SK-N-SH (cell line): ENCODE data around the gene RAC2. TPM values are rescaled to one million over a fixed set of nuclear protein-coding genes. Genes with fewer than 3 reads are reported as not detected.

Experiments
- CTCF ChIA-PET: fragments of 300-600, 350-600 bp; formaldehyde crosslinking; extraction: SDS; loops from one replicate; lab custom pipeline; 2021; lab: Yijun Ruan, JAX
- POLR2A ChIA-PET: fragments of 350-600 bp; sonication (Branson Sonifier 250); formaldehyde crosslinking; extraction: SDS; loops from one replicate; lab custom pipeline; 2020; ENCODE audit warnings: antibody characterized with exemption, inconsistent platforms; lab: Yijun Ruan, JAX
- DNase-seq: peaks from one replicate; pipeline ENCODE4 v3.0.0; 2012
- H2AFZ ChIP-seq: fragments of 200-600 bp; sonication (generic); 2 replicates; pipeline ENCODE4 v1.8.1; 2016; ENCODE audit warnings: antibody characterized with exemption, mild to moderate bottlenecking, low read depth
- H3F3A ChIP-seq: fragments of 200-600 bp; sonication (generic); replicated peaks from 2 replicates; pipeline ENCODE3; 2016; ENCODE audit warnings: antibody characterized with exemption, mild to moderate bottlenecking; ENCODE audit not compliant: insufficient read depth
- H3K27ac ChIP-seq, 2 experiments: fragments of 200-500 bp in 1 of 2; fragments of 200-600 bp in 1 of 2; sonication (Bioruptor generic) in 1 of 2; sonication (generic), shearing (Covaris generic) in 1 of 2; 2 replicates each; pipeline versions ENCODE4 v1.5.1 to v1.6.1; 2014 to 2016; ENCODE audit warnings: low read depth in 2 of 2, inconsistent platforms in 1 of 2, low read length in 1 of 2, mild to moderate bottlenecking in 1 of 2, mixed read lengths in 1 of 2
- H3K27me3 ChIP-seq: fragments of 200-600 bp; sonication (generic), shearing (Covaris generic); 2 replicates; pipeline ENCODE4 v1.6.1; 2016; ENCODE audit warnings: mixed run types; ENCODE audit not compliant: insufficient read depth
- H3K36me3 ChIP-seq, 2 experiments: fragments of 200-500 bp in 1 of 2; fragments of 200-600 bp in 1 of 2; sonication (Bioruptor generic) in 1 of 2; sonication (generic) in 1 of 2; replicated peaks in 1 of 2; 2 replicates each; pipeline versions ENCODE3 to v1.5.1; 2014 to 2016; ENCODE audit warnings: low read length in 1 of 2, mild to moderate bottlenecking in 1 of 2; ENCODE audit not compliant: insufficient read depth in 2 of 2, control insufficient read depth in 1 of 2
- H3K4me1 ChIP-seq, 2 experiments: fragments of 200-500 bp in 1 of 2; fragments of 200-600 bp in 1 of 2; sonication (Bioruptor generic) in 1 of 2; sonication (generic), shearing (Covaris generic) in 1 of 2; 2 replicates each; pipeline versions ENCODE4 v1.5.1 to v1.6.1; 2014 to 2016; ENCODE audit warnings: low read depth in 1 of 2, low read length in 1 of 2, mixed run types in 1 of 2; ENCODE audit not compliant: insufficient read depth in 2 of 2, control insufficient read depth in 1 of 2
- H3K4me2 ChIP-seq: fragments of 200-600 bp; sonication (generic), shearing (Covaris generic); 2 replicates; pipeline ENCODE4 v1.6.1; 2017; ENCODE audit warnings: mixed run types
- H3K4me3 ChIP-seq, 2 experiments: fragments of 200-500 bp in 1 of 2; fragments of 200-600 bp in 1 of 2; sonication (Bioruptor generic) in 1 of 2; sonication (generic), shearing (Covaris generic) in 1 of 2; 2 replicates each; pipeline versions ENCODE4 v1.5.1 to v1.8.1; 2014 to 2016; ENCODE audit warnings: low read depth in 2 of 2, inconsistent platforms in 1 of 2, low read length in 1 of 2, mild to moderate bottlenecking in 1 of 2, mixed read lengths in 1 of 2, moderate library complexity in 1 of 2
- H3K79me2 ChIP-seq: fragments of 200-600 bp; sonication (generic); 2 replicates; pipeline ENCODE4 v1.8.1; 2017; ENCODE audit warnings: mild to moderate bottlenecking; ENCODE audit not compliant: insufficient read depth
- H3K9ac ChIP-seq: fragments of 200-600 bp; sonication (generic); 2 replicates; pipeline ENCODE4 v1.6.1; 2017; ENCODE audit warnings: mixed run types
- H3K9me2 ChIP-seq: fragments of 200-600 bp; sonication (generic); 2 replicates; pipeline ENCODE4 v1.6.1; 2017; ENCODE audit warnings: mixed run types
- H3K9me3 ChIP-seq: fragments of 200-600 bp; sonication (generic); 2 replicates; pipeline ENCODE4 v1.6.1; 2017; ENCODE audit warnings: mixed run types, mild to moderate bottlenecking, moderate library complexity
- H4K20me1 ChIP-seq: fragments of 200-600 bp; sonication (generic); 2 replicates; pipeline ENCODE4 v1.6.1; 2017; ENCODE audit warnings: mild to moderate bottlenecking, mixed run types; ENCODE audit not compliant: insufficient read depth
- CHD2 ChIP-seq: fragments of 150-350 bp; IDR thresholded peaks from 2 replicates; pipeline ENCODE4 v1.6.1; 2018; ENCODE audit warnings: low read length; ENCODE audit not compliant: partially characterized antibody
- EP300 ChIP-seq, 2 experiments: IDR thresholded peaks; 2 replicates each; pipeline versions ENCODE4 v1.4.0 to v1.6.1; 2012; ENCODE audit warnings: borderline replicate concordance in 1 of 2, low read depth in 1 of 2, low read length in 1 of 2
- FOXJ3 ChIP-seq: sonication (generic); formaldehyde crosslinking; IDR thresholded peaks from 2 replicates; pipeline ENCODE4 v1.5.1; 2020; ENCODE audit warnings: mild to moderate bottlenecking, missing genetic modification reagents
- FOXM1 ChIP-seq: IDR thresholded peaks from 2 replicates; pipeline ENCODE4 v1.4.0; 2012; ENCODE audit warnings: low read depth, mild to moderate bottlenecking
- GABPA ChIP-seq: IDR thresholded peaks from 2 replicates; pipeline ENCODE4 v1.4.0; 2012; ENCODE audit warnings: low read depth, mild to moderate bottlenecking
- MXI1 ChIP-seq: IDR thresholded peaks from 2 replicates; pipeline ENCODE4 v1.6.1; 2012; ENCODE audit warnings: mild to moderate bottlenecking, low read depth, low read length, improper control_type of control experiment
- NFIC ChIP-seq: IDR thresholded peaks from 2 replicates; pipeline ENCODE4 v1.4.0; 2012; ENCODE audit warnings: borderline replicate concordance
- RAD21 ChIP-seq: IDR thresholded peaks from 2 replicates; pipeline ENCODE4 v1.6.1; 2012; ENCODE audit warnings: mild to moderate bottlenecking, low read length
- RXRA ChIP-seq: IDR thresholded peaks from 2 replicates; pipeline ENCODE4 v1.4.0; 2012; ENCODE audit warnings: low read depth, mild to moderate bottlenecking, borderline replicate concordance
- SIN3A ChIP-seq: IDR thresholded peaks from 2 replicates; pipeline ENCODE4 v1.6.1; 2012; ENCODE audit warnings: low read depth, mild to moderate bottlenecking, low read length, moderate library complexity, borderline replicate concordance
- TAF1 ChIP-seq: IDR thresholded peaks from 2 replicates; pipeline ENCODE4 v1.6.1; 2012; ENCODE audit warnings: low read depth, mild to moderate bottlenecking, low read length, moderate library complexity, borderline replicate concordance
- TCF12 ChIP-seq: IDR thresholded peaks from 2 replicates; pipeline ENCODE4 v1.4.0; 2012
- YY1 ChIP-seq: IDR thresholded peaks from 2 replicates; pipeline ENCODE4 v1.4.0; 2012; ENCODE audit warnings: low read depth, mild to moderate bottlenecking
- WGBS: methylation state at CpG from one replicate; pipeline ENCODE4 v1.1.6; 2017; ENCODE audit warnings: low lambda C conversion rate; 5-methylcytosine and 5-hydroxymethylcytosine counted together
- polyA plus RNA-seq, 3 experiments: library from polyadenylated mRNA; depleted of rRNA; stranded (reverse); fragments of >200 nt; gene quantifications; 2 replicates each; pipeline ENCODE4 v1.2.3, GENCODE V29; 2012
- TF ChIP-seq, protein P1 (sequence below): IDR thresholded peaks from 2 replicates; pipeline ENCODE4 v1.6.1; 2012; ENCODE audit warnings: mild to moderate bottlenecking, low read depth, low read length, moderate library complexity
- TF ChIP-seq, protein P2 (sequence below): fragments of 150-350 bp; IDR thresholded peaks from 2 replicates; pipeline ENCODE4 v1.6.1; 2016; ENCODE audit warnings: mild to moderate bottlenecking, low read depth, low read length
- TF ChIP-seq, protein P3 (sequence below): fragments of 150-350 bp; IDR thresholded peaks from 2 replicates; pipeline ENCODE4 v1.6.1; 2017; ENCODE audit warnings: antibody characterized with exemption, low read length, low read depth, borderline replicate concordance

The RAC2 gene
- polyA plus RNA-seq, 1 of the 3 experiments (the other 2 are of a cell fraction): 29.9 TPM

DNA sequence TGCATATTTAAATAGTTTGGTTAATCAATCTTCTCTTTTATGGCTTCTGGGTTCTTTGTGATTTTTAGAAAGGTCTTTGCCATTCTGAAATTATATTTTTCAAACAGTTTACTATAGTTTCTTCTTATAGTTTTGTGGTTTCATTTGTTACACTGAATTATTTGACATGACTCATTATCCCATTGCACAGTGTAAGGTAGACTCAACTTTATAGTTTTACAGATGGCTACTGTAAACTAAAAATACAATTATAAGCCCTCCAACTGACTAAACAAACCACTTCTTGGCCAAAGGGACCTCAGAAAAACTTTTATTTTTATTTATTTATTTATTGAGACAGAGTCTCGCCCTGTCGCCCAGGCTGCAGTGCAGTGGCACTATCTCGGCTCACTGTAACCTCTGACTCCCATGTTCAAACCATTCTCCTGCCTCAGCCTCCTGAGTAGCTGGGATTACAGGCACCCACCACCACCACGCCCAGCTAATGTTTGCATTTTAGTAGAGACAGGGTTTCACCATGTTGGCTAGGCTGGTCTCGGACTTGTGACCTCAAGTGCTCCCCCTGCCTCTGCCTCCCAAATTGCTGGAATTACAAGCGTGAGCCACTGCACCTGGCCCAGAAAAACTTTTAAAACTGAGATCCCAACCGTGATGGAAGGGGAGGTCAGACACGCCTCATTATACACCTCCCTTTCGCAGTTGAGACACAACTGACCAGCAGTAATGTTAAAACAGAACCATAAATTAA is 14.1 kb upstream of the RAC2 start:
- H3K79me2 ChIP-seq: no peaks in the 10 kb centered on the region
- POLR2A ChIA-PET: no interaction called here
- H3K4me3 ChIP-seq: no peak overlapping the region
- H3F3A ChIP-seq: peaks cover 16% of the 10 kb centered on the region
- TF ChIP-seq RXRA (no peak), YY1 (no peak), EP300 (IDR thresholded peaks at IDR 0.05; ENCODE audit: borderline replicate concordance in 1 of 2, low read depth in 1 of 2, low read length in 1 of 2) (no peak), CHD2 (no peak), NFIC (no peak), SIN3A (no peak), FOXJ3 (CRISPR knock-in tag) (no peak), MXI1 (no peak), FOXM1 (no peak), GABPA (no peak), TCF12 (no peak), RAD21 (no peak), TAF1 (no peak)
- TF ChIP-seq, protein P1, sequence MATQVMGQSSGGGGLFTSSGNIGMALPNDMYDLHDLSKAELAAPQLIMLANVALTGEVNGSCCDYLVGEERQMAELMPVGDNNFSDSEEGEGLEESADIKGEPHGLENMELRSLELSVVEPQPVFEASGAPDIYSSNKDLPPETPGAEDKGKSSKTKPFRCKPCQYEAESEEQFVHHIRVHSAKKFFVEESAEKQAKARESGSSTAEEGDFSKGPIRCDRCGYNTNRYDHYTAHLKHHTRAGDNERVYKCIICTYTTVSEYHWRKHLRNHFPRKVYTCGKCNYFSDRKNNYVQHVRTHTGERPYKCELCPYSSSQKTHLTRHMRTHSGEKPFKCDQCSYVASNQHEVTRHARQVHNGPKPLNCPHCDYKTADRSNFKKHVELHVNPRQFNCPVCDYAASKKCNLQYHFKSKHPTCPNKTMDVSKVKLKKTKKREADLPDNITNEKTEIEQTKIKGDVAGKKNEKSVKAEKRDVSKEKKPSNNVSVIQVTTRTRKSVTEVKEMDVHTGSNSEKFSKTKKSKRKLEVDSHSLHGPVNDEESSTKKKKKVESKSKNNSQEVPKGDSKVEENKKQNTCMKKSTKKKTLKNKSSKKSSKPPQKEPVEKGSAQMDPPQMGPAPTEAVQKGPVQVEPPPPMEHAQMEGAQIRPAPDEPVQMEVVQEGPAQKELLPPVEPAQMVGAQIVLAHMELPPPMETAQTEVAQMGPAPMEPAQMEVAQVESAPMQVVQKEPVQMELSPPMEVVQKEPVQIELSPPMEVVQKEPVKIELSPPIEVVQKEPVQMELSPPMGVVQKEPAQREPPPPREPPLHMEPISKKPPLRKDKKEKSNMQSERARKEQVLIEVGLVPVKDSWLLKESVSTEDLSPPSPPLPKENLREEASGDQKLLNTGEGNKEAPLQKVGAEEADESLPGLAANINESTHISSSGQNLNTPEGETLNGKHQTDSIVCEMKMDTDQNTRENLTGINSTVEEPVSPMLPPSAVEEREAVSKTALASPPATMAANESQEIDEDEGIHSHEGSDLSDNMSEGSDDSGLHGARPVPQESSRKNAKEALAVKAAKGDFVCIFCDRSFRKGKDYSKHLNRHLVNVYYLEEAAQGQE: no peak
- TF ChIP-seq, protein P2, sequence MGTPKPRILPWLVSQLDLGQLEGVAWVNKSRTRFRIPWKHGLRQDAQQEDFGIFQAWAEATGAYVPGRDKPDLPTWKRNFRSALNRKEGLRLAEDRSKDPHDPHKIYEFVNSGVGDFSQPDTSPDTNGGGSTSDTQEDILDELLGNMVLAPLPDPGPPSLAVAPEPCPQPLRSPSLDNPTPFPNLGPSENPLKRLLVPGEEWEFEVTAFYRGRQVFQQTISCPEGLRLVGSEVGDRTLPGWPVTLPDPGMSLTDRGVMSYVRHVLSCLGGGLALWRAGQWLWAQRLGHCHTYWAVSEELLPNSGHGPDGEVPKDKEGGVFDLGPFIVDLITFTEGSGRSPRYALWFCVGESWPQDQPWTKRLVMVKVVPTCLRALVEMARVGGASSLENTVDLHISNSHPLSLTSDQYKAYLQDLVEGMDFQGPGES: no peak
- TF ChIP-seq, protein P3, sequence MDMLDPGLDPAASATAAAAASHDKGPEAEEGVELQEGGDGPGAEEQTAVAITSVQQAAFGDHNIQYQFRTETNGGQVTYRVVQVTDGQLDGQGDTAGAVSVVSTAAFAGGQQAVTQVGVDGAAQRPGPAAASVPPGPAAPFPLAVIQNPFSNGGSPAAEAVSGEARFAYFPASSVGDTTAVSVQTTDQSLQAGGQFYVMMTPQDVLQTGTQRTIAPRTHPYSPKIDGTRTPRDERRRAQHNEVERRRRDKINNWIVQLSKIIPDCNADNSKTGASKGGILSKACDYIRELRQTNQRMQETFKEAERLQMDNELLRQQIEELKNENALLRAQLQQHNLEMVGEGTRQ: no peak
- no peak overlapping the region for H2AFZ ChIP-seq
- no peak overlapping the region for H3K27ac ChIP-seq
- H3K4me2 ChIP-seq: no peak overlapping the region
- peaks cover 3 to 18% of the 10 kb centered on the region in 2 experiments for H3K4me1 ChIP-seq
- CTCF ChIA-PET: interaction anchor here (0.9 to 4.8 kb wide), 10 partner anchors 12 to 476 kb away, joined by 3 to 124 read pairs (median 18); partner anchors contain the start of genes CYTH4 and RAC2
- H3K9me3 ChIP-seq: no peaks in the 10 kb centered on the region
- H3K9ac ChIP-seq: no peak overlapping the region
- H3K36me3 ChIP-seq: no peaks in the 10 kb centered on the region
- DNase-seq: no peak
- 87% methylated on average over 9 of the region's 9 CpGs for WGBS
- no peaks in the 10 kb centered on the region for H3K27me3 ChIP-seq
- H3K9me2 ChIP-seq: no peaks in the 10 kb centered on the region
- no peaks in the 10 kb centered on the region for H4K20me1 ChIP-seq
